Measurements from ENCODE around the gene DCAF4.
A peak's percentile ranks its signal among the peaks of the same experiment; 100 is the strongest.
"Not testable (repeated sequence)": the region's sequence is repeated elsewhere in the genome, so short reads cannot be mapped to it uniquely, and the experiment has no call there.

Gene DCAF4

GRCh38 chr14:72932893-72933292 is 6.6 kb downstream of the DCAF4 start:
- DNase-seq (ENCODE audit: low spot score), result no peak

GRCh38 chr14:72939630-72940029 is 13.4 kb downstream of the DCAF4 start:
- DNase-seq (ENCODE audit: low spot score), result no peak

GRCh38 chr14:72941286-72941985 is 15.2 kb downstream of the DCAF4 start:
- no peak for DNase-seq (ENCODE audit: low spot score)

- no peak for DNase-seq (ENCODE audit: low spot score)
Measured at GRCh38 chr14:72942934-72943333, 16.7 kb downstream of the DCAF4 start.

- no peak for DNase-seq (ENCODE audit: low spot score)
Measured at GRCh38 chr14:72943876-72944430, 17.7 kb downstream of the DCAF4 start.

GRCh38 chr14:72945356-72946027 is 19.2 kb downstream of the DCAF4 start:
- no peak for DNase-seq (ENCODE audit: low spot score)

- DNase-seq (ENCODE audit: low spot score), result no peak
Measured at GRCh38 chr14:72946491-72946890, 20.2 kb downstream of the DCAF4 start.

GRCh38 chr14:72947366-72948160 is 21.3 kb downstream of the DCAF4 start:
- peak; percentile 36 for DNase-seq (ENCODE audit: low spot score)

- DNase-seq (ENCODE audit: low spot score), result peak; percentile 58
Measured at GRCh38 chr14:72948481-72949138, 22.3 kb downstream of the DCAF4 start.

- DNase-seq (ENCODE audit: low spot score), result no peak
Measured at GRCh38 chr14:72952171-72952570, 25.9 kb downstream of the DCAF4 start.

- DNase-seq (ENCODE audit: low spot score), result not testable (repeated sequence)
Measured at GRCh38 chr14:72956741-72957140, 30.5 kb downstream of the DCAF4 start.

GRCh38 chr14:72957213-72957612 is 30.9 kb downstream of the DCAF4 start:
- DNase-seq (ENCODE audit: low spot score), result no peak

- DNase-seq (ENCODE audit: low spot score), result no peak
Measured at GRCh38 chr14:72958548-72958947, 32.3 kb downstream of the DCAF4 start.

- not testable (repeated sequence) for DNase-seq (ENCODE audit: low spot score)
Measured at GRCh38 chr14:72961016-72961415, 34.8 kb downstream of the DCAF4 start.

GRCh38 chr14:72961579-72962335 is 35.5 kb downstream of the DCAF4 start:
- no peak for DNase-seq (ENCODE audit: low spot score)

- not testable (repeated sequence) for DNase-seq (ENCODE audit: low spot score)
Measured at GRCh38 chr14:72962336-72962754, 36.1 kb downstream of the DCAF4 start.

- peak; percentile 49 for DNase-seq (ENCODE audit: low spot score)
Measured at GRCh38 chr14:72962829-72963312, 36.6 kb downstream of the DCAF4 start.

- DNase-seq (ENCODE audit: low spot score), result peak; percentile 35
Measured at GRCh38 chr14:72965249-72965648, 39.0 kb downstream of the DCAF4 start.

GRCh38 chr14:72966038-72966437 is 39.8 kb downstream of the DCAF4 start:
- no peak for DNase-seq (ENCODE audit: low spot score)

- DNase-seq (ENCODE audit: low spot score), result no peak
Measured at GRCh38 chr14:72968316-72968715, 42.1 kb downstream of the DCAF4 start.

- no peak for DNase-seq (ENCODE audit: low spot score)
Measured at GRCh38 chr14:72970058-72970630, 43.9 kb downstream of the DCAF4 start.
